ENCODE results near the gene FICD.

- TF ChIP-seq POLR2AphosphoS5 (IDR thresholded peaks at IDR 0.05) = no peak
- TF ChIP-seq CTCF (IDR thresholded peaks at IDR 0.05) = no peak
- TF ChIP-seq POLR2A (IDR thresholded peaks at IDR 0.05) = no peak
Measured at GRCh38 chr12:108505129-108505528, 9.9 kb upstream of the FICD start.

Measured in prostate gland (tissue), 2 donors.